Measurements from ENCODE around the gene KRTAP3-2.

- TF ChIP-seq, protein P1, sequence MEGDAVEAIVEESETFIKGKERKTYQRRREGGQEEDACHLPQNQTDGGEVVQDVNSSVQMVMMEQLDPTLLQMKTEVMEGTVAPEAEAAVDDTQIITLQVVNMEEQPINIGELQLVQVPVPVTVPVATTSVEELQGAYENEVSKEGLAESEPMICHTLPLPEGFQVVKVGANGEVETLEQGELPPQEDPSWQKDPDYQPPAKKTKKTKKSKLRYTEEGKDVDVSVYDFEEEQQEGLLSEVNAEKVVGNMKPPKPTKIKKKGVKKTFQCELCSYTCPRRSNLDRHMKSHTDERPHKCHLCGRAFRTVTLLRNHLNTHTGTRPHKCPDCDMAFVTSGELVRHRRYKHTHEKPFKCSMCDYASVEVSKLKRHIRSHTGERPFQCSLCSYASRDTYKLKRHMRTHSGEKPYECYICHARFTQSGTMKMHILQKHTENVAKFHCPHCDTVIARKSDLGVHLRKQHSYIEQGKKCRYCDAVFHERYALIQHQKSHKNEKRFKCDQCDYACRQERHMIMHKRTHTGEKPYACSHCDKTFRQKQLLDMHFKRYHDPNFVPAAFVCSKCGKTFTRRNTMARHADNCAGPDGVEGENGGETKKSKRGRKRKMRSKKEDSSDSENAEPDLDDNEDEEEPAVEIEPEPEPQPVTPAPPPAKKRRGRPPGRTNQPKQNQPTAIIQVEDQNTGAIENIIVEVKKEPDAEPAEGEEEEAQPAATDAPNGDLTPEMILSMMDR (IDR thresholded peaks at IDR 0.05), result no peak
- TF ChIP-seq POLR2A (IDR thresholded peaks at IDR 0.05), result no peak
Observed at GRCh38 chr17:40997361-40997760, 2.3 kb downstream of the KRTAP3-2 start.

Measured in uterus (tissue), 2 donors.